Activated CD8-positive, alpha-beta memory T cell treated with anti-CD3 and anti-CD28 coated beads for 48 hours (primary cell): ENCODE data around the gene R3HCC1L.

ENCODE experiments used
- DNase-seq, 3 experiments: peaks; one replicate each; pipeline ENCODE4 v3.0.0-alpha.2; 2020; ENCODE audit warnings: low read depth in 2 of 3, low spot score in 2 of 3

The R3HCC1L gene

GRCh38 chr10:98272245-98272644 lies 137.8 kb downstream of the R3HCC1L start:
- no peak for DNase-seq

- DNase-seq = no peak
These were observed 138.2 kb downstream of the R3HCC1L start for GRCh38 chr10:98272656-98273055.

- DNase-seq = no peak
These were observed 138.8 kb downstream of the R3HCC1L start for GRCh38 chr10:98273057-98273850.

GRCh38 chr10:98274562-98274961 lies 140.1 kb downstream of the R3HCC1L start:
- DNase-seq = no peak

GRCh38 chr10:98276311-98276710 lies 141.9 kb downstream of the R3HCC1L start:
- no peak for DNase-seq

- no peak for DNase-seq
These were observed 151.0 kb downstream of the R3HCC1L start for GRCh38 chr10:98285416-98285815.

GRCh38 chr10:98286419-98286818 lies 152.0 kb downstream of the R3HCC1L start:
- DNase-seq = no peak

- no peak for DNase-seq
These were observed 152.9 kb downstream of the R3HCC1L start for GRCh38 chr10:98287321-98287720.

- DNase-seq = no peak
These were observed 155.3 kb downstream of the R3HCC1L start for GRCh38 chr10:98289802-98290209.

GRCh38 chr10:98292971-98293370 lies 158.5 kb downstream of the R3HCC1L start:
- no peak for DNase-seq

GRCh38 chr10:98293550-98294269 lies 159.3 kb downstream of the R3HCC1L start:
- DNase-seq = no peak

GRCh38 chr10:98294270-98294627 lies 159.8 kb downstream of the R3HCC1L start:
- no peak for DNase-seq
